GM19025 (cell line): ENCODE measurements around the gene SLC7A6.

ENCODE experiments used
- ATAC-seq: cut with Tn5 transposase; IDR thresholded peaks from one replicate; pipeline ENCODE4 v1.9.1; 2021; ENCODE audit warnings: mild to moderate bottlenecking, low read depth, moderate library complexity; ENCODE audit not compliant: unreplicated experiment

SLC7A6 gene

DNA sequence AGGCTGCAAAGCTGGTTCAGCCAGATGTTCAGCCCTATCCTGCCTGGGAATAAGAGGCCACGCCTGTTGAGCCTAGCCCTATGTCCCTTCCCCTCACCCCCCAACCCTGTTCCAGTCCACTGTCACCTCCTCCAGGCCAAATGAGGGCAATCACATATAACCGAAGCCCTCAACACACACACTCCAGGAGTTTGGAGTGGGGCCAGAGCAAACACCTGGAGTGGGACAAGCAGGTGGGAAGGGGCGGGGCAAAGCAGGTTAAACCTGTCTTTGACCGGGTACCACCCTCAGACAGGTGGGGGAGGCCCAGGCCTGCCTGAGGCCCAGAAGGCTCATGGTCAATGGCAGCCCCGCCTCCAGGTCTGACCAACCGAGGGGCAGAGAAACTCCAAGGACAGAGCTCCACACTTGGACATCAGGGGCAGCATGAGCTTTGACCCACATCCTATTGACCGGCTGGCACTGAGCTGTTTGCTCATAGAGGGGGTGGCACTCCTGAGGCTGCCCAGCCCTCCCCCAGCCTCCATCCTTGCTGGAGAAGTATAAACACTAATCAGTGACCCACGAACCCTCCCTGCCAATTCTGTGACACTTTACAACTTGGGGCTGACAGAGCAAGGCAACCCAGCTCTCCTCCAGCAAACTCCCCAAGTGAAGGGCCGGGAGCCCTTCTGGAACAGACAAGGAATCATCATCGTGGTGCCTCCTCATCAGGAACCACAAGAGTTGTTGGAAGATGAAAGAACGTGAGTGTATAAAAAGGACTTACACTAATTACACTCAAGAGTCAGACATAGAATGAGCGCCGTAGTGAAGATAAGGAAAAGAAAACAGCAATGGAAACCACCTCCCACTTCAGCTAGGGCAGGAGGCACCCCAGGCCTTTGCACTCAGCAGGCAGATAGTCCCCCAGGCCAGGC is 29.9 kb upstream of the SLC7A6 start:
- ATAC-seq, result no peak

DNA sequence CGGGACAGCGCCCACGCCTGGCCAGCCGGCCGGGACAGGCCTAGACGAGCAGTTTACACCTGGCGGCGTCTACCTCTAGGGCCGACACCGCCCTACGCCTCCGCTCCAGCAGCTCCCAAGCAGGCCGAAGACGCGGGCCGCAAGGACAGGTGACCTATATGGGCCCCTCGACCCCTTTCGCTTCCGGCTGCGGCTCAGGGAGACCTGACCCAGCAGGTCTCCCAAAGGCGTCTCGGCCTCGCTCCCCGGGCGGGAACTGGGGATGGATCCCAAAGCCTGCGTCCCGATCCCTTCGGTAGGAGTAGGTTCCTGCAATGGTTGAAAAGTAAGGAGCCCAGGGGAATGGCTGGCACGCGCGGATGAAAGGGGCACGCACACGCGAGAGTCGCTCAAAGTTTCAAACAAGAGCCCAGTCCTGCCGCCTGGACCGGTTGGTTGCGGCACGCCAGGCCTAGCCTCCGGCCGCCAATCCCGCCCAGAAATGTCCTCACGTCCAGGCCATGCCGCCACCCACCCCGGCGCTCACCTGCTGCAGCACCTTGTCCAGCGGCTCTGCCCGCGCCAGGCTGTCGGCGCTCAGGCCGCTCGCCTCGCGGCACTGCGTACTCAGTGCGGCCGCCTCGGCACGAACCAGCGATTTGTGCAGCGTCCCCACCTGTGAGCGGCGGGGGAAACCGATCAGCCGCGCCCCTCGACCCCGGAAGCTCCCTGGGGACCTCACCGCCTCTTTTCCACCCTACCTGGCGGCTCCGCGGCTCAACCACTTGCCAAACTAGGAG is 29.0 kb upstream of the SLC7A6 start:
- no peak for ATAC-seq

GRCh38 chr16:68235887-68236136 is 28.5 kb upstream of the SLC7A6 start, which contains the start of gene ESRP2:
TSS of gene ESRP2 (minus strand) at chr16:68236127. CDS start at chr16:68236045, 82 bp downstream.
- ATAC-seq, result no peak

- ATAC-seq, result no peak
Observed at GRCh38 chr16:68236137-68236825, 28.0 kb upstream of the SLC7A6 start.

DNA sequence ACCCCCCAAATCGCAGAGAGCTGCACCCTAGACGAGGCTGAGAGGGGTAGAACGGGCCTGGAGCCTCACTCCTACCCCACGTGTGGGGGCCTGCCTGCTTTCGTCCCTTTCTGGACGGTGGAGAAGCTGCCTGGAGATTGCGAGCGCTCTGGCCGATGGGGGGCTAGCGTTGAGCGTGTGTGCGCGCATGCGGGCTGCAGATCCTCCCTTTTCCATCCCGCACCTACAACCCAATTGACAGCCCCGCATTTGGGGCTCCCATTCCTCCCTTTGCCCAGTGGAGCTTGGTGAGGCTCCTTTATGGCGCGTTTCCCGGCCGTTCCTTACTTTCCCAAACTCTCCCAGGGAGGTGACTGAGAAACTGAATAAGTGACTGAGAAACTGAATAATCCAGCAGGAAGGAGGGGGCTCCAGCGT is 27.5 kb upstream of the SLC7A6 start:
- no peak for ATAC-seq

DNA sequence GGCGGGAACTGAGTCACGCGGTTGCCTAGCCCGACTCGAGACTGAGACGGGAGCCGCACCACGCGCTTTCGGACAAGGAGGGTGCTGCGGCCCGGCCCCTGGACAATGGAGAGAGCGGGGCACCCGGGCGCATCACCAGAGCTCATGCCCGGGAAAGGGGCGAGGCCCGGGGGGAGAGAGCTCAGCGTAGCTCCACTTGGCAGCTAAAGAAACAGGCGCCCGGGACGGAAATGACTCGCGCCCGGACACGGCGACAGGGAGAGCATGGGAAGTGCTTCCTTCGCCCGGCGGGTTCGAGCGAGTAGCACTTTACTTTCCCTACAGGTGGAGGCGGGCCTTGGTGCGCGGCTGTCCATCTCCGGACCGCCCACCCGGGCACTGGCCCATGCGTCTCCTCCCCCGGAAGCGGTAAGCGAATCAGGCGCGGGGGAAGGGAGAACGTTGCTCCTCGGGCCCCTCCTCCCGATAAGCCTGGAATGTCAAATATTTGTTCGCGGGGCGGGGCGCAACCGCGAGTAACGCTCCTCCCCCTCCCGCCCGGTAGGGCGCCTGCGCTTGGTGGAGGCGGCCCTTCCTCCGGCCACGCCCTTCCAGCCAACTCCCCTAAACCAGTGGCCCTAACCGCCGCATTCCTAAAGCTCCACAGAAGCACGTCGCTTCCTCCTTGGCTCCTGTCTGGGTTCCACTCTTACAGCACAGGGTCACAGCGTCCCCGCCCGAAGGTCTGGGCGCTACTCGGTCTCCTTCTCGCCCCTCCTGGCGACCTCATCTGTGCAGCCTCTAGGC is 26.9 kb upstream of the SLC7A6 start:
- ATAC-seq, result peak; percentile 79

DNA sequence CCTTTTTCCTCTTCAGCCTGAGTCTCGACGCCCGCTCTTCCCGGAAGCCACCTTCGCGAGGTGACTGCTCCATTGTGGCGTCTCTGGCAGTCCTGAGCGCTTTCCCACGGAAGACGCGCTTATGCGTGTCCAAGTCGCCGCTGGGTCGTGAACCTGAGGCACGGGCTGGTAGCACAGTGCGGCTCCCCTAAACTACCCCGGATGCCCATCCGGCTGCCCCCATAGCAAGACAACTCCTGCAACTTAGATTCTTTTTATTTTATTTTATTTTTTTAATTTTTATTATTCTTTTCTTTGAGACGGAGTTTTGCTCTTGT is 26.3 kb upstream of the SLC7A6 start:
- ATAC-seq, result no peak

GRCh38 chr16:68242085-68242484 is 22.2 kb upstream of the SLC7A6 start:
- no peak for ATAC-seq

DNA sequence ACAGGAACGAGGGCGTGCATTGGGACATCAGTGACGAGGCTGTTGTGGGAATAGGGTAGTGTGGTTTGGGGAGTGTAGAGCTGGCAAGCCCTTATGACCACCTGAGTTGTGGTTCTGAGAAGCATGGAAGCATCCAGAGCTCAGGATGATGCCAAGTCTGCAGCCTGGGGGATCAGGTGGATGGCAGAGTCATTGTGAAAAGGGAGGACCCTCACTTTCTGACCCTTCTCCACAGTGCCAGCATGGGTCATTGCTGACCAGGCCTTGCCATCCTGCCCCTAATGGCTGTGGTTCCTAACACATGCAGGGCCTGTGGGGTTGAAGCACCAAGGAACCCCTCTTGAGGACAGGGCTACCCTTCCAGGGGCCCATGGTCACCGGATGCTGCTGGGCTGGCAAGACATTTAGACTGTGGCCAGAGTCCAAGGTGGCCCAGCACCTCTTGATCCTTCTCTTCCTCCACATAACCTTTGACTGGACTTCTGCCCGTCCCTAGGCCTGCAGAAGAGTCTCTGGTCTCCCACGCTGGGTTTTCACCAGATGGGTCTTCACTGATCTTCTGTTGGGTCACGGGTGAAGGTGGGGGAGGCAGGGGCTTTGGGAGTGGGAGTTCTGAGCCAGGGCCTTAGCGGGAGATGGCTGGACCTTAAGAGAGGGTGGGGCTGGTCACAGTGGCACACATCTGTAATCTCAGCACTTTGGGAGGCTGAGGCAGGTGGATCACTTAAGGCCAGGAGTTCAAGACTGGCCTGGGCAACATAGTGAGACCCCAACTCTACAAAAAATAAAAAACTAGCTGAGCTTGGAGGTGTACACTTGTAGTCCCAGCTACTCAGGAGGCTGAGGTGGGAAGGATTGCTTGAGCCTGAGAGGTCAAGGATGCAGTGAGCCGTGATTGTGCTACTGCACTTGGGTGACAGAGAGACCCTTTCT is 21.1 kb upstream of the SLC7A6 start:
- no peak for ATAC-seq

- no peak for ATAC-seq
Observed at GRCh38 chr16:68244481-68244902, 19.8 kb upstream of the SLC7A6 start.

GRCh38 chr16:68244903-68245853 is 19.1 kb upstream of the SLC7A6 start, which contains the start of gene PLA2G15:
TSS of gene PLA2G15 (plus strand) at chr16:68245373. CDS start at chr16:68245427, 54 bp downstream.
- ATAC-seq, result peak; percentile 88

- ATAC-seq, result no peak
Observed at GRCh38 chr16:68246121-68246520, 18.2 kb upstream of the SLC7A6 start.

DNA sequence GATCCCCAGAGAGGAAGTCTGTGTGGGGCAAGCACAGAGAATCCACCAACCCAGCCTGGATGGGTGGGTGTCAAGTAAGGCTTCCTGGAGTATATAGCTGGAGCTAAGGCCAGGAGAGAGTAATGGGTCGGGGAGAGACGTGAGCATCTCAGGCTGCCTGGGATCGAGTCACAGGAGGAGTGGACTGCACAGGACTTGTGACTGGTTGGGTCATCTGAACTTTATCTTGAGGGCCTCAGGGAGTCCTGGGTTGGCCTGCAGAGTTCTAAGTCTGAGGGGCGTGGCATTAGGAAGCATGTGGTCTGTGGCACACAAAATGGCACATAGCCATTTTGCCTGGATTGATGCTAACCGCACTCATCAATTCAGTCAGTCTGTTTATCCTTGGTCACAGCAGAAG is 17.7 kb upstream of the SLC7A6 start:
- ATAC-seq, result no peak

DNA sequence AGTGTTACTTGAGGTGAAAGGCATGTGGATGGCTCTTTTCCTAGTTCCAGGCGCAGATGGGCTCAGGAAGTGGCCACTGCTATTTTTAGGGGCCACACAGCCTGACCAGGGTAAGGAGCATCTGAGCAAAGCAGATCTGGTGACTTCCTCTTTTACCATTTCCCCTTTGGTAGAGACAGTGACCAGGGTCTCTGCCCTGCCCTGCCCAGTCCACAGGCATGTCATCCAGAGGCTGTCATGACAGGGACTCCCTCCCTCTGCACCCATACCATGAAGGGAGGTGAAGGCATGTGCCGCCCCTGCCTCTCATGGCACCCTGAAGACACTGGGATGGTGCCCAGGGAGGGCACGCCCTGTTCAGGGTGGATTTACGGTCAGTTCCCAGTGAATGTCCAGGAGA is 16.9 kb upstream of the SLC7A6 start:
- ATAC-seq, result no peak

DNA sequence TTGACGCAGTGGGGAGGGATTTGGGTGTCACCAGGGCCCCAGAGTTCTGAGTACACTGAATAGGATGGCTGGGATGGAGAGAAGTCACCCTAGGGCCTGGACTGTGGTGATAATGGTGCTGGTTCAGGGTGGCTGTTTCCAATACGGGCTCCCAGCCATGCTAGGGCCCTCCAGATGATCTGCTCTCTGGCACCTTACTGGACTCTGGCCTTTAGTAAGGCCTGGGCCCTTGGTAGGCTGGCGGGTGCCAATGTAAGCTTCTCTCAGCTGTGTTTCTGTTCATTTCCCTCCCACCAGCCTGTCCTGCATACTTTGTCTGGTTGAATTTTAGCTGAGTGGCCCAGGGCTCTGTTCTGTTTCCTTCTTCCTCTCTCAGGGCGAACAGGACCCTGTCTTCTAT is 16.4 kb upstream of the SLC7A6 start:
- no peak for ATAC-seq

- no peak for ATAC-seq
Observed at GRCh38 chr16:68249371-68249770, 15.0 kb upstream of the SLC7A6 start.

DNA sequence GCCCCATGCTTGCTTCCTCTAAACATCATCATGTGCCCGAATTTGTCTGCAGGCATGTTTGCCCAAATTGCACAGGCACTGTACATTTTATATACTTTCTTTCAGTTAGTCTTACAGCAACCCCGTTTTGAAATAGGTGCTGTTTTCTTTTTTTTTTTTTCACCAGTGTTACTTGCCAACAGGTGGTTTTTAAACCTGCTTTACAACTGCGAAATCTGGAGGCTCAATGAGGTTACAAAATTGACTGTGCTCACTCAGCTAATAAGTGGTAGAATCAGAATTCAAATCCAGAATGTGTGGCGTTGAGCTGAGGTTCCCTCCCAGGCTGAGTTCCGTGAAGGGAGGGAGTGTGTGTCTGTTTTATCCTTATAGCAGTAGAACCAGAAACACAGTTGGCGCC is 13.4 kb upstream of the SLC7A6 start:
- no peak for ATAC-seq

DNA sequence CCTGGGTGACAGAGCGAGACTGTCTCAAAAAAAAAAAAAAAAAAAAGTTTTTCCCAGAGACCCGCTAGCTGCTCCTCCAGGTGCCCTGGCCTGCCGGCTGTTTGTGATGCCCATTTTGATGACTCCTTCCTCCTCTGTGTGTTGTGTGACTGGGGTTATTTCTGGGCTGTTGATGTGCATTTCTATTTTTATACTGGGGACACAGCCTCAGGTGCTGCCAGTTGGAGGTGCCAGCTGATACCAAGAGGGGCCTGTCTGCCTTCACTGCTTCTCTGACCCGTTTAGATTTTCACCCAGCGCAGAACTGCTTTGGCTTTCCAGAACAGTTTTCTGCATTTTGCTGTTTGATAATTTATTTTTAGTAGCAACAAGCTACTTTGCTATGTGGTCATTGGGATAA is 12.5 kb upstream of the SLC7A6 start:
- no peak for ATAC-seq
